Measurements from ENCODE around the gene SYNDIG1.

Gene SYNDIG1

DNA sequence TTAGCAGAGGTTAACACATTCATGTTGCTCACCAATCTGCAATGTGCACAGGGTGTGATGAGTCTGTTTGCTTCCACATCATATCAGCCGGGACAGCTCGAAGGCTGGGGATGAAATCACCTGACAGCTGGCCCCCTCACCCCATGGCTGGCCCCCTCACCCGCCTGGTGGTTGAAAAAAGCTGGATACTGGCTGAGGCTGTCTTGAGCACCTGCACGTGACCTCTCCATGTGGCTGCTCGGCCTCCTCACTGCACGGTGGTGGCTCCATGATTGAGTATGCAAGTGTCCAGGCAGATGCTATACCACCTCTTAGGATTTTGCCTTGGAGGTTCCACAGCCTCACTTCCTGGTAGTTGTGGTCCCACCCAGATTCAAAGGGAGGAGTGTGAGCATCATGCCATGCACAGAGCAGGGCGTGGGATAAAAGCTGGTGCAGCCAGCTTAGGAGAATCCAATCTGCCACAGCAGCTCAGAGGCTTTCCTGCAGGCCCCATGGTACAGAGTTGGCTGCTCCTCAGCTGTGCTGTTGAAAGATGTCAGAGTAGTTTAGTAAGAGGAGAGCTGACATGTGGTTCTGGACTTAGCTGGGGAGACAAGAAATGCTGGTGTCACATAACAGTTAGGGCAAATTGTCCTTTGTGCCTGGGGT is 29.6 kb upstream of the SYNDIG1 start:
- TF ChIP-seq, protein P1, sequence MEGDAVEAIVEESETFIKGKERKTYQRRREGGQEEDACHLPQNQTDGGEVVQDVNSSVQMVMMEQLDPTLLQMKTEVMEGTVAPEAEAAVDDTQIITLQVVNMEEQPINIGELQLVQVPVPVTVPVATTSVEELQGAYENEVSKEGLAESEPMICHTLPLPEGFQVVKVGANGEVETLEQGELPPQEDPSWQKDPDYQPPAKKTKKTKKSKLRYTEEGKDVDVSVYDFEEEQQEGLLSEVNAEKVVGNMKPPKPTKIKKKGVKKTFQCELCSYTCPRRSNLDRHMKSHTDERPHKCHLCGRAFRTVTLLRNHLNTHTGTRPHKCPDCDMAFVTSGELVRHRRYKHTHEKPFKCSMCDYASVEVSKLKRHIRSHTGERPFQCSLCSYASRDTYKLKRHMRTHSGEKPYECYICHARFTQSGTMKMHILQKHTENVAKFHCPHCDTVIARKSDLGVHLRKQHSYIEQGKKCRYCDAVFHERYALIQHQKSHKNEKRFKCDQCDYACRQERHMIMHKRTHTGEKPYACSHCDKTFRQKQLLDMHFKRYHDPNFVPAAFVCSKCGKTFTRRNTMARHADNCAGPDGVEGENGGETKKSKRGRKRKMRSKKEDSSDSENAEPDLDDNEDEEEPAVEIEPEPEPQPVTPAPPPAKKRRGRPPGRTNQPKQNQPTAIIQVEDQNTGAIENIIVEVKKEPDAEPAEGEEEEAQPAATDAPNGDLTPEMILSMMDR (IDR thresholded peaks at IDR 0.05; ENCODE audit: low read depth, low read length), result no peak
- no peak for DNase-seq (ENCODE audit: extremely low read depth, low read depth)

DNA sequence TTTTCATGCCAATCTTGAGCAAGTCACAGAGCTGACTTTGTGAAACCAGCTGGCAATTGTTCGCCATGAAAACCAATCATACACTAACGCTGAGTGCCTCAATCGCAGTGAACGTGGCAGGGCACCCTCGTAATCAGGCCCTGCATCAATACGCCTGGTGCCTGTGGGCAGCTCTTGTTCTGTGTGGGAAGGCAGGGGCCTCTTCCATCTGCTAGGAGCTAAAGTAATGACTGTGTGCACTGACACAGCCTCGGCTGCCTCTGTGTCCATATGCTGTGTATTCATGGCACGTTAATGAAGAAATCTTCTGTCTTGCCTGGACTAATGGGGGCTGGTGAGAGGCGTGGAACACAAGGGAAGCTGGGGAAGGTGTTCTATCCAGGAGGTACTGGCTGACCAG is 27.8 kb upstream of the SYNDIG1 start:
- TF ChIP-seq, protein P1 (IDR thresholded peaks at IDR 0.05; ENCODE audit: low read depth, low read length), result no peak
- no peak for DNase-seq (ENCODE audit: extremely low read depth, low read depth)

DNA sequence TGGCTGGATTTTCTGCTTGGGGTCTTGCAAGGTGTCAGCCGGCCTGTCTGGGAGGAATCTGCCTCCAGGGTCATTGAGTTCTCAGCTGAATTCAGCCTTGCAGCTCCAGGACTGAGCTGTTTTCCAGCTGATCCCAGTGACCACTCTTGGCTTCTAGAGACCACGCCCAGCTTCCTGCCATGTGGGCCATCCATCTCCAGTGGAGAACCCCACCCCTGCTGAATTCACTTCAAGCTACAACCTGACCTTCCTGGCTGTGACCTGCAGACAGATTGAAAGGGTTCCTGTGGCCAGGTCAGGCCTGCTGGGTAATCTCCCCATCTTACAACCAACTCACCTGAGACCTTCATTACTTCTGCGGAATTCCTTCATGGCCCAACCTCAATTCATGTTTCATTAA is 26.5 kb upstream of the SYNDIG1 start:
- TF ChIP-seq, protein P1 (IDR thresholded peaks at IDR 0.05; ENCODE audit: low read depth, low read length), result no peak
- DNase-seq (ENCODE audit: extremely low read depth, low read depth), result no peak

DNA sequence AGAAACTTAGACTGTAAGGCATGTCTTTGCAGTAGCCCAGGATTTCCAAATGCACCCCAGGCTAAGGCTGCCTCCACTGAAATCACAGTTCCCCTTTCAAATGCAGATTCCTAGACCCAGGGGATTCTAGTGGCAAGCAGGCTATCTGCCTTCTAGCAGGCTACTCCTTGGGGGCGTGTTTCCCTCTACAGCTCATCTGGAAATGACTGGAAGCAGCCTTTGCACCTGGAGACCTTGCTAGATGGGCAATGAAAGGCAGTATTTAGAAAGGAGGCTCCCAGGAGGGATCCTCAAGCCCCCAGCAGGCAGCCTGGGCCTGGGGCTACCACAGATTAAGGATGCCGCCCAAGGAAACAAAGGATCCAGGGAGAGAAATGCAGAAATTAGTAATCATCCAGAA is 26.0 kb upstream of the SYNDIG1 start:
- no peak for DNase-seq (ENCODE audit: extremely low read depth, low read depth)

DNA sequence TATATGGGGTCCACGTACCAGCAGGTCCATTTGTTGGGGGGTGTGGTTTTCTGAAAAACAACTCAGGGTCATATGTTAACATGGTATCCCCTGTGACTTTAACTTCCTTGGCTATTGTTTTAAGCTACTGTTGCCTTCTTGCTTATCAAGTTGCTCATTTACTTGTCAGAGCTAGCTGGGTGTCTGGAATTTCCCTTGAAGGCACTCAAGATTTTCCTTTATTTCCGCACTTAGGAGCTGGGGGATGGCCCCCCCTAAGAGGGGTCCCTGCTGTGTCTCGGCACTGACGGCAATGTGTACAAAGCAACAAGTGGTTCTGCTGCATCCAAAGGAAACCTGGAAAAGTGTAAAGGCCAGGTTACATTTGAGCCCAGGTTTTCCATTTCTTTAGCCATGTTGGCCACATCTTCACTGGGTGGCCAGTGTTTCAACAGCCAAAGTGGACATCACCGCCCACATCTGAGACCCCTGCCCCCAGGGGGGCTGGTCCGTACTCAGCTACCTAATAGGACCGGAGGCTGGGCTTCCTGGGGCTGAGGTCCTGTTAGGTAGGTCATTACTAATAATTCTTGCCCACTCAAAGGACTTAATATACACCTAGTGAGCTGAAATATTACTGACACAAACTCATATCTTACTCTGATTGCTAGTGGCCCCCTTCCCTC is 24.8 kb upstream of the SYNDIG1 start:
- TF ChIP-seq, protein P1 (IDR thresholded peaks at IDR 0.05; ENCODE audit: low read depth, low read length), result no peak
- DNase-seq (ENCODE audit: extremely low read depth, low read depth), result no peak

More for the DNA sequence above, 26.0 kb upstream of the SYNDIG1 start:
- TF ChIP-seq, protein P1 (IDR thresholded peaks at IDR 0.05; ENCODE audit: low read depth, low read length), result no peak

DNA sequence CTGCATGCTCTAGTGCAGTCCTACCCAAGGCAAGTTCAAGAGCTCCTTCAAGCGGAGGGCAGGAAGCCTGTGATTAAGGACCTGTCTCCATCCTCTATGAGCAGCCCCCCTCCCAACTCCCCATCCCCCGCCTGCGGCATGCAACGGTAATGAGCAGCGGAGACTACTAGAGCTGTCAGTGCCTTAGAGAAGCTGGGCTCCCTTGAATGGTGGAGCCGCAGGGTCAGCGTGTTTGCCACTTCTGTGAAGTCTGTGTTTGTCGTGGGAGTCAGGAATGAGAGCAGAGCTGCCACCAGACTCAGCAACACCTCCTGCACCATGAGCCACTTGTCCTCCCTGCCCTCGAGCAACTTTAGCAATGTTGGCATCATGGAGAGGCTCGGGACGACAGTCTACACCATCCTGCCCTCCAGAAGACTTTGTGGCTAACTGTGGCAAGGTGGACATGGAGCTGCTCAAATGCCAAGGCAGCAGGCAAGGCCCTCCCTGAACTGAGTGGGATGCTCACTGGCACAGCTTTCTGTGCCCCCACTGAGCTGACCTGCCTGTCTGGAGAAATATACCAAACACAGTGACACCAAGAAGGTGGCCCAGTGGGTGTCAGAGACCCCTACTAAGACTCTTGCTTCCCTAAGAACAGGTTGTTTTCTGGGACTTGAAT is 23.8 kb upstream of the SYNDIG1 start:
- DNase-seq (ENCODE audit: extremely low read depth, low read depth), result no peak

More for the DNA sequence above, 23.8 kb upstream of the SYNDIG1 start:
- TF ChIP-seq, protein P1 (IDR thresholded peaks at IDR 0.05; ENCODE audit: low read depth, low read length), result no peak
